HepG2 (cell line): ENCODE measurements around the gene ALG3. TPM values are rescaled to one million over a fixed set of nuclear protein-coding genes. Genes with fewer than 3 reads are reported as not detected.

Experiments
- BATF2 ChIP-seq: sonication (generic); formaldehyde crosslinking; IDR thresholded peaks from 2 replicates; pipeline ENCODE4 v1.8.0; 2022; ENCODE audit warnings: mild to moderate bottlenecking, missing genetic modification reagents, moderate library complexity
- HOXA9 ChIP-seq: sonication (generic); formaldehyde crosslinking; IDR thresholded peaks from 2 replicates; pipeline ENCODE4 v1.8.1; 2022; ENCODE audit warnings: missing genetic modification reagents, mild to moderate bottlenecking, moderate library complexity, borderline replicate concordance
- KLF12 ChIP-seq: sonication (generic); formaldehyde crosslinking; IDR thresholded peaks from 2 replicates; pipeline ENCODE4 v1.4.0; 2020; ENCODE audit warnings: missing genetic modification reagents, borderline replicate concordance
- MEIS1 ChIP-seq: sonication (generic); formaldehyde crosslinking; IDR thresholded peaks from 2 replicates; pipeline ENCODE4 v1.9.0; 2021; ENCODE audit warnings: mild to moderate bottlenecking, missing genetic modification reagents, moderate library complexity, borderline replicate concordance
- MEIS2 ChIP-seq: sonication (generic); formaldehyde crosslinking; IDR thresholded peaks from 2 replicates; pipeline ENCODE4 v1.9.0; 2021; ENCODE audit warnings: mild to moderate bottlenecking, missing genetic modification reagents
- MYC ChIP-seq: sonication (generic); formaldehyde crosslinking; IDR thresholded peaks from 2 replicates; pipeline ENCODE4 v1.9.0; 2021; ENCODE audit warnings: missing genetic modification reagents, borderline replicate concordance
- NFATC3 ChIP-seq: sonication (generic); formaldehyde crosslinking; IDR thresholded peaks from 2 replicates; pipeline ENCODE4 v1.5.1; 2020; ENCODE audit warnings: mild to moderate bottlenecking, missing genetic modification reagents
- POLR2AphosphoS5 ChIP-seq: IDR thresholded peaks from 2 replicates; pipeline ENCODE4 v1.6.1; 2012; ENCODE audit warnings: low read depth, low read length
- RAD21 ChIP-seq: fragments of 450-650 bp; formaldehyde crosslinking; IDR thresholded peaks from 2 replicates; pipeline ENCODE4 v1.5.0; 2020; ENCODE audit warnings: mild to moderate bottlenecking
- SATB2 ChIP-seq: sonication (generic); formaldehyde crosslinking; IDR thresholded peaks from 2 replicates; pipeline ENCODE4 v1.5.0; 2020; ENCODE audit warnings: missing genetic modification reagents
- THYN1 ChIP-seq: sonication (generic); formaldehyde crosslinking; IDR thresholded peaks from 2 replicates; pipeline ENCODE4 v1.8.1; 2023; ENCODE audit warnings: low read depth, mild to moderate bottlenecking, moderate library complexity, missing genetic modification reagents, borderline replicate concordance
- TOE1 ChIP-seq: sonication (generic); formaldehyde crosslinking; IDR thresholded peaks from 2 replicates; pipeline ENCODE4 v1.4.0; 2020; ENCODE audit warnings: mild to moderate bottlenecking, missing genetic modification reagents
- TOPORS ChIP-seq: sonication (generic); formaldehyde crosslinking; IDR thresholded peaks from 2 replicates; pipeline ENCODE4 v1.8.0; 2023; ENCODE audit warnings: mild to moderate bottlenecking, missing genetic modification reagents
- YY1 ChIP-seq: IDR thresholded peaks from 2 replicates; pipeline ENCODE4 v1.6.1; 2011; ENCODE audit warnings: low read length, low read depth, moderate library complexity, mild to moderate bottlenecking; ENCODE audit not compliant: insufficient read depth, insufficient replicate concordance
- ZNF234 ChIP-seq: sonication (generic); formaldehyde crosslinking; conservative IDR thresholded peaks from 2 replicates; pipeline ENCODE4 v1.5.1; 2020; ENCODE audit warnings: mild to moderate bottlenecking, missing genetic modification reagents
- ZNF781 ChIP-seq: sonication (generic); formaldehyde crosslinking; IDR thresholded peaks from 2 replicates; pipeline ENCODE4 v1.5.1; 2020; ENCODE audit warnings: borderline replicate concordance, mild to moderate bottlenecking, missing genetic modification reagents; ENCODE audit errors: not compliant biosample characterization
- polyA plus RNA-seq, 8 experiments: library from polyadenylated mRNA; depleted of rRNA in 3 of 8; stranded (reverse) in 7 of 8; unstranded in 1 of 8; fragments of >200 nt; fragmentation: Illumina TruSeq in 4 of 8; extraction: Trizol in 4 of 8; gene quantifications; 2 replicates each; pipeline versions ENCODE4 v1.2.1 to v1.2.3, GENCODE V29; 2011 to 2016; ENCODE audit warnings: low read depth in 4 of 8, missing spikeins in 1 of 8, mixed read lengths in 1 of 8; ENCODE audit not compliant: insufficient read depth in 1 of 8
- total RNA-seq, 5 experiments: library from RNA; depleted of rRNA; stranded (reverse); fragments of >200 nt; fragmentation: Illumina TruSeq; extraction: Trizol; gene quantifications; 2 replicates each; pipeline ENCODE4 v1.2.3, GENCODE V29; 2016; ENCODE audit warnings: low read depth in 1 of 5
- TF ChIP-seq, protein P1 (sequence below): sonication (generic); formaldehyde crosslinking; IDR thresholded peaks from 2 replicates; pipeline ENCODE4 v1.5.0; 2020; ENCODE audit warnings: mild to moderate bottlenecking, missing genetic modification reagents
- TF ChIP-seq, protein P2 (sequence below): IDR thresholded peaks from 2 replicates; pipeline ENCODE4 v1.6.1; 2016; ENCODE audit warnings: low read depth, borderline replicate concordance
- TF ChIP-seq, protein P3 (sequence below): sonication (generic); formaldehyde crosslinking; IDR thresholded peaks from 2 replicates; pipeline ENCODE4 v1.4.0; 2020; ENCODE audit warnings: missing genetic modification reagents

The ALG3 gene
- total and polyA plus RNA-seq, 2 of the 13 experiments (the other 11 are each of a cell fraction or from before 2014, with no cell fraction given), result 46.6 to 57.1 TPM

DNA sequence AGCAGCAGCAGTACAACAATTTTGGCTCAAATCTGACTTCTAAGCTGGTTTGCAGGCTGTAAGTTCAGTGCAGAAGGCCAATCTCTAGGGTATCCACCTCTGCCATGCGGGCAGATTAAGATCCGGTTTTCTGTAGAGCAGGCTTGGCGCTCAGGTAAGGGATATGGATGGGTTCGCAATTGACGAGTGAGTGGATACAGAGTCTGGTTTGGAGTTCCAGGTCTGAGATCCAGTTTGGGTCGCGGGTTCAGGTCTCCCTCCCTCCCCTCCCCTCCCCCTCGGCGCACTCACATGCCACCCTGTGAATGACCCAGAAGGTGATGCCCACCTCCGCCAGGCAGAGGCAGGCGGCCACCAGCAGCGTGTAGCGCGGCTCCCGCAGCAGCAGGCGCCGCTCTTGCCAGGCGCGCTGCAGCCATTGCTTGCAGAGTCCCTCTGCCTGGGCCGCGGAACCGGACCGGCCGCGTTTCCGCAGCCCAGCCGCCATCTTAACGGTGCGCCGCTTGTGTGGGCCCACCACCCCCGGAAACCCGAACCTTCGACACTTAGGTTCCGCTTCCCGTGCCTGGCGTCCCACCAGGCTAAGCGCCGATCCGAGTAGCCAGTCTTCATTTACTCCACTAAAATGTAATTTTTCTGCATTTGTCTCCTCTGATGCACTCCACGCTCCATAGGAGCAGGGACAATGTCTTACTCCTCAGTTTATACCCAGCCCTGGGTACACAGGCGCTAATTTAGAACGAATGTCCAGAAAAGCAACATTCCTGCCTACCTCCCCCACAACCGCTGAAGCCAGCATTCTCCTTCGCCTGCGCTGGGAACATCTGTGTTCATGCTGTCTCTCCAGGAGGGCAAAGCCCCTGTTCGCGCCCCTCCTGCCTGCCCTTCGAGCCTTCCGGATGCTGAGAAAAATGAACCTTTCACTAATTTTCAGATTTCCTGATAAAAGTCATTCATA, at the start of gene ALG3 (continued):
- TF ChIP-seq ZNF234 (CRISPR knock-in tag) (no peak), SATB2 (CRISPR knock-in tag) (0 out of 2 replicates have a peak, but pooled peaks have one; percentile 68), BATF2 (CRISPR knock-in tag) (no peak), RAD21 (CRISPR knock-in tag) (peak; percentile 23; the same call in 1 of the 2 replicates), MYC (CRISPR knock-in tag) (peak; percentile 97), MEIS2 (peak; percentile 17; the same call in 1 of the 2 replicates), THYN1 (CRISPR knock-in tag) (no peak), POLR2AphosphoS5 (peak; percentile 69), HOXA9 (CRISPR knock-in tag) (0 out of 2 replicates have a peak, but pooled peaks have one; percentile 1), TOPORS (CRISPR knock-in tag) (no peak), YY1 (peak; percentile 99), KLF12 (CRISPR knock-in tag) (0 out of 2 replicates have a peak, but pooled peaks have one; percentile 38), MEIS1 (CRISPR knock-in tag) (no peak), NFATC3 (CRISPR knock-in tag) (no peak), ZNF781 (no peak), TOE1 (CRISPR knock-in tag) (no peak; the same call in 1 of the 2 replicates)
- TF ChIP-seq, protein P1, sequence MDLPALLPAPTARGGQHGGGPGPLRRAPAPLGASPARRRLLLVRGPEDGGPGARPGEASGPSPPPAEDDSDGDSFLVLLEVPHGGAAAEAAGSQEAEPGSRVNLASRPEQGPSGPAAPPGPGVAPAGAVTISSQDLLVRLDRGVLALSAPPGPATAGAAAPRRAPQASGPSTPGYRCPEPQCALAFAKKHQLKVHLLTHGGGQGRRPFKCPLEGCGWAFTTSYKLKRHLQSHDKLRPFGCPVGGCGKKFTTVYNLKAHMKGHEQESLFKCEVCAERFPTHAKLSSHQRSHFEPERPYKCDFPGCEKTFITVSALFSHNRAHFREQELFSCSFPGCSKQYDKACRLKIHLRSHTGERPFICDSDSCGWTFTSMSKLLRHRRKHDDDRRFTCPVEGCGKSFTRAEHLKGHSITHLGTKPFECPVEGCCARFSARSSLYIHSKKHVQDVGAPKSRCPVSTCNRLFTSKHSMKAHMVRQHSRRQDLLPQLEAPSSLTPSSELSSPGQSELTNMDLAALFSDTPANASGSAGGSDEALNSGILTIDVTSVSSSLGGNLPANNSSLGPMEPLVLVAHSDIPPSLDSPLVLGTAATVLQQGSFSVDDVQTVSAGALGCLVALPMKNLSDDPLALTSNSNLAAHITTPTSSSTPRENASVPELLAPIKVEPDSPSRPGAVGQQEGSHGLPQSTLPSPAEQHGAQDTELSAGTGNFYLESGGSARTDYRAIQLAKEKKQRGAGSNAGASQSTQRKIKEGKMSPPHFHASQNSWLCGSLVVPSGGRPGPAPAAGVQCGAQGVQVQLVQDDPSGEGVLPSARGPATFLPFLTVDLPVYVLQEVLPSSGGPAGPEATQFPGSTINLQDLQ (CRISPR knock-in tag), result peak; percentile 67; the same call in 1 of the 2 replicates
- TF ChIP-seq, protein P2, sequence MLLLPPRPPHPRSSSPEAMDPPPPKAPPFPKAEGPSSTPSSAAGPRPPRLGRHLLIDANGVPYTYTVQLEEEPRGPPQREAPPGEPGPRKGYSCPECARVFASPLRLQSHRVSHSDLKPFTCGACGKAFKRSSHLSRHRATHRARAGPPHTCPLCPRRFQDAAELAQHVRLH (CRISPR knock-in tag), result peak; percentile 72
- TF ChIP-seq, protein P3, sequence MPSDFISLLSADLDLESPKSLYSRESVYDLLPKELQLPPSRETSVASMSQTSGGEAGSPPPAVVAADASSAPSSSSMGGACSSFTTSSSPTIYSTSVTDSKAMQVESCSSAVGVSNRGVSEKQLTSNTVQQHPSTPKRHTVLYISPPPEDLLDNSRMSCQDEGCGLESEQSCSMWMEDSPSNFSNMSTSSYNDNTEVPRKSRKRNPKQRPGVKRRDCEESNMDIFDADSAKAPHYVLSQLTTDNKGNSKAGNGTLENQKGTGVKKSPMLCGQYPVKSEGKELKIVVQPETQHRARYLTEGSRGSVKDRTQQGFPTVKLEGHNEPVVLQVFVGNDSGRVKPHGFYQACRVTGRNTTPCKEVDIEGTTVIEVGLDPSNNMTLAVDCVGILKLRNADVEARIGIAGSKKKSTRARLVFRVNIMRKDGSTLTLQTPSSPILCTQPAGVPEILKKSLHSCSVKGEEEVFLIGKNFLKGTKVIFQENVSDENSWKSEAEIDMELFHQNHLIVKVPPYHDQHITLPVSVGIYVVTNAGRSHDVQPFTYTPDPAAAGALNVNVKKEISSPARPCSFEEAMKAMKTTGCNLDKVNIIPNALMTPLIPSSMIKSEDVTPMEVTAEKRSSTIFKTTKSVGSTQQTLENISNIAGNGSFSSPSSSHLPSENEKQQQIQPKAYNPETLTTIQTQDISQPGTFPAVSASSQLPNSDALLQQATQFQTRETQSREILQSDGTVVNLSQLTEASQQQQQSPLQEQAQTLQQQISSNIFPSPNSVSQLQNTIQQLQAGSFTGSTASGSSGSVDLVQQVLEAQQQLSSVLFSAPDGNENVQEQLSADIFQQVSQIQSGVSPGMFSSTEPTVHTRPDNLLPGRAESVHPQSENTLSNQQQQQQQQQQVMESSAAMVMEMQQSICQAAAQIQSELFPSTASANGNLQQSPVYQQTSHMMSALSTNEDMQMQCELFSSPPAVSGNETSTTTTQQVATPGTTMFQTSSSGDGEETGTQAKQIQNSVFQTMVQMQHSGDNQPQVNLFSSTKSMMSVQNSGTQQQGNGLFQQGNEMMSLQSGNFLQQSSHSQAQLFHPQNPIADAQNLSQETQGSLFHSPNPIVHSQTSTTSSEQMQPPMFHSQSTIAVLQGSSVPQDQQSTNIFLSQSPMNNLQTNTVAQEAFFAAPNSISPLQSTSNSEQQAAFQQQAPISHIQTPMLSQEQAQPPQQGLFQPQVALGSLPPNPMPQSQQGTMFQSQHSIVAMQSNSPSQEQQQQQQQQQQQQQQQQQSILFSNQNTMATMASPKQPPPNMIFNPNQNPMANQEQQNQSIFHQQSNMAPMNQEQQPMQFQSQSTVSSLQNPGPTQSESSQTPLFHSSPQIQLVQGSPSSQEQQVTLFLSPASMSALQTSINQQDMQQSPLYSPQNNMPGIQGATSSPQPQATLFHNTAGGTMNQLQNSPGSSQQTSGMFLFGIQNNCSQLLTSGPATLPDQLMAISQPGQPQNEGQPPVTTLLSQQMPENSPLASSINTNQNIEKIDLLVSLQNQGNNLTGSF (CRISPR knock-in tag), result 0 out of 2 replicates have a peak, but pooled peaks have one; percentile 65
